ENCODE data around the gene NOA1.

Gene NOA1

GRCh38 chr4:56977321-56978012 lies at the start of gene NOA1:
Gene NOA1, minus strand, starts transcription at chr4:56977606. Its CDS starts 21 bp downstream, at chr4:56977585.
- DNase-seq = peak; percentile 94

- no peak for DNase-seq
Measured at GRCh38 chr4:57023104-57023503, 45.7 kb upstream of the NOA1 start.

- no peak for DNase-seq
Measured at GRCh38 chr4:57020467-57021101, 43.2 kb upstream of the NOA1 start.

- no peak for DNase-seq
Measured at GRCh38 chr4:57018980-57019379, 41.6 kb upstream of the NOA1 start.

GRCh38 chr4:57013543-57014120 lies 36.2 kb upstream of the NOA1 start:
- no peak for DNase-seq

- DNase-seq = no peak
Measured at GRCh38 chr4:56999751-57000150, 22.3 kb upstream of the NOA1 start.

GRCh38 chr4:56995525-56995924 lies 18.1 kb upstream of the NOA1 start:
- no peak for DNase-seq

- DNase-seq = no peak
Measured at GRCh38 chr4:56990109-56990905, 12.9 kb upstream of the NOA1 start.

GRCh38 chr4:56986952-56987351 lies 9.5 kb upstream of the NOA1 start:
- no peak for DNase-seq

GRCh38 chr4:56986192-56986591 lies 8.8 kb upstream of the NOA1 start:
- no peak for DNase-seq

- DNase-seq = no peak
Measured at GRCh38 chr4:56981795-56982201, 4.4 kb upstream of the NOA1 start.

GRCh38 chr4:56979421-56980072 lies 2.1 kb upstream of the NOA1 start:
- DNase-seq = peak; percentile 26

- DNase-seq = peak; percentile 92 to 97
Measured at GRCh38 chr4:56978750-56979303, 1.4 kb upstream of the NOA1 start, which contains the start of gene POLR2B. Gene POLR2B, plus strand, starts transcription at chr4:56978896. Its CDS starts 90 bp downstream, at chr4:56978986.

GRCh38 chr4:56976837-56977320 lies 527 bp downstream of the NOA1 start:
- no peak for DNase-seq

GRCh38 chr4:56976283-56976836 lies 1.0 kb downstream of the NOA1 start:
- DNase-seq = no peak

GRCh38 chr4:56973336-56973735 lies 4.1 kb downstream of the NOA1 start:
- no peak for DNase-seq

- no peak for DNase-seq
Measured at GRCh38 chr4:56972809-56973208, 4.6 kb downstream of the NOA1 start.

GRCh38 chr4:56972389-56972788 lies 5.0 kb downstream of the NOA1 start:
- DNase-seq = no peak

- DNase-seq = no peak
Measured at GRCh38 chr4:56971383-56971782, 6.0 kb downstream of the NOA1 start.

GRCh38 chr4:56961107-56961500 lies 16.3 kb downstream of the NOA1 start:
- no peak for DNase-seq

GRCh38 chr4:56959100-56959499 lies 18.3 kb downstream of the NOA1 start:
- no peak for DNase-seq

GRCh38 chr4:56958111-56958517 lies 19.3 kb downstream of the NOA1 start:
- peak; percentile 80 to 86 for DNase-seq
